HTR-8/SVneo (cell line): ENCODE results near the gene CDK6.
"Not testable (repeated sequence)": the region's sequence is repeated elsewhere in the genome, so short reads cannot be mapped to it uniquely, and the experiment has no call there.

Experiments used
- DNase-seq: peaks from one replicate; pipeline ENCODE4 v3.0.0; 2011; ENCODE audit warnings: low spot score, mixed read lengths; ENCODE audit not compliant: insufficient read length
- FAIRE-seq: peaks from 2 replicates; lab custom pipeline; 2011; peaks lifted over from hg19 to GRCh38; lab: Jason Lieb, UNC

The CDK6 gene

DNA sequence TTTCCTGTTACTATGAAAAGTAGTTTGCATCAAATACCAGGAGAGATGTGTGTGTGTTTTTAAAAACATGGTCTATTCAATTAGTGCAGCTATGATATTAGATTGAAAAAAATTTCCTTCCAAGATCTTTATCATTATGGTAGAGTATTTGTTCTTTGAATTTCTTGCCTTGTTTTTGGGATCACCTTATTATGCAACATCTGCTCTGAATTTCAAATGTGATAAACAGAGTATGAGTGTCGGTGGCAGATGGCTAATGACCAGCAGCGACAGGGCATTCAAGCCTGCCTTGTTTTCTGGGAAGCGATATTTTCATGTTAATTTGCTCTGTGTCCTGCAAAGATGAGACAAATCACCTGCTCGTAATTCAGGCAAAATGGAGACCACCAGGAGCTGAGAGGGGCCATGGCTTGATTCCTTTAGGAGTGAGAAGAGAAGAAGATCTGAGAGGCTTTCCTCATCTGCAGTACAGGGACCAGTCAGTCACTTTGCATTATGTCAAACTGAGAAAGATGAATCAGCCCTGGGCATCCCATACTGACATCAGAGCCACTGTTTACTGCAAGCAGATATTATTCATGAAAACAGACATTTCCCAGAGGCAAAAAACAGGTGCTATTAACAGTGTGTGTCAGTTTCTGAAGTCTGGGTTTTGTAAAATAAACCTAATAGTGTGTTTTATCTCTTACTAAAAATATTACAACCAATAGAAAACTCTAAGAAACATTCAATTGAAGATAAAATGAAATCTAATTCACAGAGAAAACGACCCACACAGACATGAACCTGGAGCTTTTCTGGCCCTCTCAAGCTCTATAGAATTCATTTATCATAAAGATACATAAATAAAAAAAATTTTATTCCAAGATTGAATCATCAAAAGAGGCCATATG, 67.6 kb downstream of the CDK6 start:
- DNase-seq (no peak), FAIRE-seq (no peak)

DNA sequence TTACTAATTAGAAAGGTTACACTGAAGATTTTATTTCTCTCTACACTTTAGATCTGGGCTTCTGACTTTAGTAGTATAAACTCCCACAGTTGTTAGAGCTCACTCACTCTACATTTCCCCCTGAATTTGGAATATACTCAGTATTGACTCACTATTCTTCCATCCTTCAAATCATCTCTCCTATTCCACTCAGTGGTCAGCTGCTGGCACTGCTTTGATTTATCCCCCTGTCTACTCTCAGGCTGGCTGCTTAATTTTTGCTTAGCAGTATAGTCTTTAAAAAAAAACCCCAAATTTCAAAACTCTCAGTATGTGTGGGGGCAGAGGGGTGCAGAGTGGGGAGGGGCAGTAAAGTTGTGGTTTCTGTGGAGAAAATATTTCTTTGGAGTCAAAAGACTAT, 68.9 kb downstream of the CDK6 start:
- no peak for DNase-seq
- FAIRE-seq = no peak

DNA sequence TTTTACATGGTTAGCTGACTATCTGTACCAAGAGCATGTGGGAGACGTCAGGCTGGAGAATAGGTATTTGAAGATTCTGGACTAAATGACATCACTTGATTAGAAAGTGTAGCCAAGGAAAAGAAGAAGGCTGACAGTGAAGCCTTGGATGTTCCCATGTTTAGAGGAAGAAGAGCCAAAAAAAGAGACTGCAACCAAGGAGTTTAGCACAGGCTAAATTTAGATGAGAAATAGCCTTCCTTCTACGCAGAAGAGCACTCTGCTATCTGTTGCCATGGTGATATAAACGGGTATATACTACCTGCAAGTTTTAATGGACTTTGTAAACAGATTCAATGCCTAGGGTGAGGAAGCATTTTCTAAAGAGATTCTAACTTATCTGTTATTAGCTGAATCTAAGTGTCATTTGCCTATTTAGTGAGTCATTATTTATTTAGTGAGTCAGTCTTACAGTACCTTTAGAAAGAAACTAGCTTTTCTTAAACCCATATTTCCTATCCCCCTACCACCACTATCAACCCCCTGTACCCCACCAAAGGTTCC, 69.8 kb downstream of the CDK6 start:
- DNase-seq (no peak), FAIRE-seq (no peak)

DNA sequence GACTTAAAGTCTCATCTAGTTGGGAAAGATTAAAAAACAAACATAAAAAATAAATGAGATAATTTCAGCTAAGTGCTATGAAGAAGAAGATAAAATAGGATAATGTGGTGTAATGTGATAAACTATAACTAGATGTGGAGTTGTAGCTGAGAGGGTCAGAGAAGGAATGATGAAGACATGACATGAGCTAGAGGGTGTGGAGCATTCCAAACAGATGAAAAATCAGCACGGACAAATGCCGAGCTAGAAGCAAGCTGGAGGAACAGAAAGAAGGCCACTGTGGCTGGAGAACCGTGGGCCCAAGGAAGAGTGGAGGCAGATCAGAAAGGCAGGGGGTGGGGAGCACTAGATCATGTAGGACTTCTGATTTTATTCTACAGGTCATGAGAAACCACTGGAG, 70.6 kb downstream of the CDK6 start:
- FAIRE-seq = no peak
- peak; percentile 27 for DNase-seq

DNA sequence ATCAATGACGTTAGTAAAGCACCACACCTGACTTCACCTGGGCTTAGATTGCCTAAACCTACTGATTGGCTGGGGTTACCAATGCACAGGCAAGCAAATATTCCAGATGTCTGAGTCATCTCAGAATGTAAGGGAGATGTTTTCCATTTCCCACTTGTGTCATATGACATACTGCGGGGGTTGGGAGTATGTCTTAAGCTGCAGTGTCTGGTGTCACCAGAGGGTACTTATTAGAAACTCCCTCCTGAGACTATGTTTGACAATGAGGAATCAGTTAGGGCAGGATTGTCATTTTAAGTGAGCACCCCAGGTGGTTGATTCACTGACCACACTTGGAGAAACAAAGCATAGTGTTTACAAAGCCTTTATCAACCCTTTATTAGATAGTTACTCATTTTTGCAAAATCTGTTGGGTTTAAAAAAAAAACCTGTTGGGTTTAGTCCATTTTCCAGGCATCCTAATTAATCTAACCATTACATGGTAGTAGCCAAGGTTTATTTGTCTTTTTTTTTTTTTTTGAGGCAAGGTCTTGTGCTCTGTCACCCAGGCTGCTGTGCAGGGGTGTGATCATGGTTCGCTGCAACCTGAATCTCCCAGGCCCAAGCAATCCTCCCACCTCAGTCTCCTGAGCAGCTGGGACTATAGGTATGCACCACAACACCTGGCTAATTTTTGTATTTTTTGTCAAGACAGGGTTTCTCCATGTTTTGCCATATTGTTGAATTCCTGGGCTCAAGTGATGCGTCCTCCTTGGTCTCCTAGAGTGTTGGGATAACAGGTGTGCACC, 72.5 kb downstream of the CDK6 start:
- DNase-seq (peak; percentile 53), FAIRE-seq (no peak)

DNA sequence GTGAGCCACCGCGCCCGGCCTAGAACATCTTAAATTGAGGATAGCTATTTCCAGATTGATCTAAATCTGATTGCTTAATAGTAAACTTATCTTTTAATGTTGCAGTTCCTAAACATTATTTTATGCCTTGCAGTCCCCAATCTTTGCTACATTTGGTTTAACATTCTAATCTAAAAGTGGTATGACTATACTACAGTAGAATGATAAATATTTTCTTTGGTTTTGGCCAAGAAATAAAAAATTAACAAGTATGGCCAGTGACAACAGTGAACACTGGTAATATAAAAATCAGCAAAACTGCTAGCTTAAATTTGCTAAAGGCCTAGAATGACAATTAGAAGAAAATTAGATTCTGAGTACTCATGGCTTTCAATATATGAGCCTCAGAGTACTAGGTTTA, 73.5 kb downstream of the CDK6 start:
- FAIRE-seq (no peak), DNase-seq (no peak)

DNA sequence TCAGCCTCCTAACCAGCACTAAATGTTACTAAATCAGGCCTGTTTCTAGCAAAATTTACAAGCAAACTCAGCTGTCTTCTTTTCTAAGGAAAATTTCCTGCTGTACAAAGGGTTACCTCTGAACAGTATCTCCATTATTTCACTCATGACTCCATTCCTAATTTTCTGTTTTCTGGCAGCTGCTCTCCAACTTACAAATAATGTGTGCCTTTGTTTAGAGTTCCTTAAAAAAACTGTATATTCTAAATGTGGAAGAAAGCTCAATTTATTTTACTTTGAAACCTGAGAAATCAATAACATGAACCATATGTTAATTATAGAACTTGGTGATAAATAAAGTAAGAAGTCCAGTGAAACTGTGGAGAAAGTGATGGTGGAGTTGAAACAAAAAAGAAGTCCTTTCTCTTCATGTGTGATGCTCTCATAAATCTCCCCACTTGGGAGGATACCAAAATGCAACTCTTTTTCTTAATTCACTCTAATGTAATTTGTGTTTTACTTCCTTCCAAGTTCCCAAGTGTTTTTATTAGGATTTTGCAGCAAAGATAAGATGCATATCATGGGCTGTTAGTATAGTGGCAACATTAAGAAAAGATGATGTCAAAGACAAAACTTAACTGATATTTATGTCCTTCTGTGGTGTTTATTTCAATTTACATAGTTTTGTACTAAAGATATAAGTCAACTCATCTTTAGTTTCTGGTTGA, 74.8 kb downstream of the CDK6 start:
- DNase-seq (no peak), FAIRE-seq (no peak)

DNA sequence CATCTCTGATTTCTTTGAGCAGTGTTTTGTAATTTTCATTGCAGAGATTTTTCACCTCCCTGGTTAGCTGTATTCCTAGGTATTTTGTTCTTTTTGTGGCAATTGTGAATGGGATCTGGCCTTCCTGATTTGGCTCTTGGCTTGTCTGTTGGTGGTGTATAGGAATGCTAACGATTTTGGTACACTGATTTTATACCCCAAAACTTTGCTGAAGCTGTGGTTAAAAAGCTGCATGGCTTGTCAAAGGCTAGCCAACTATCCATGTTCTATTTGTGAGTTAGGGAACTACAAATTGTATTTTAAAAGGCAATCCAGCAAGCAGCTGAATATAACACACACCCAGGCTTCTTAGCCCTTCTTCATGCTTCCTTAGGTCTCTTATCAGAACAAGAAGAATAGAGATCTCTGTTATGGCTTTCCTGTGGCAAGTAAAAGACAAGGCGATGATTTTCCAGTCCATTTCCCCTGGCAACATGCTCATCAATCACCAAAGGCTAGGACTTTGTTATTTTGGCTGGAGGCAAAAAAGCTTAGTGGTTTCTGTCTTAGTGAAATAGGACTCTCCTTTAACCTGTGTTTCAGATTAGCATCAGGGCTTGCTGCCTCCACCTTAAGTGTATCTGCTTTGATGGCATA, 77.5 kb downstream of the CDK6 start:
- FAIRE-seq = no peak

DNA sequence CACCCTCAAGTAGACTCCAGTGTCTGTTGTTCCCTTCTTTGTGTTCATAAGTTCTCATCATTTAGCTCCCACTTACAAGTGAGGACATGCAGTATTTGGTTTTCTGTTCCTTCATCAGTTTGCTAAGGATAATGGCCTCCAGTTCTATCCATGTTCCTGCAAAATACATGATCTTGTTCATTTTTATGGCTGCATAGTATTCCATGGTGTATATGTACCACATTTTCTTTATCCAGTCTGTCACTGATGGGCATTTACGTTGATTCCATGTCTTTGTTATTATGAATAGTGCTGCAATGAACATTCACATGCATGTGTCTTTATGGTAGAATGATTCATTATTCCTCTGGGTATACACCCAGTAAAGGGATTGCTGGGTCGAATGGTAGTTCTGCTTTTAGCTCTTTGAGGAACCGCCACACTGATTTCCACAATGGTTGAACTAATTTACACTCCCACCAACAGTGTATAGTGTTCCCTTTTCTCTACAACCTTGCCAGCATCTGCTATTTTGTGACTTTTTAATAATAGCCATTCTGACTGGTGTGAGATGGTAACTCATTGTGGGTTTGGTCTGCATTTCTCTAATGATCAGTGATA, 79.0 kb downstream of the CDK6 start:
- not testable (repeated sequence) for FAIRE-seq, DNase-seq

More for the DNA sequence above, 77.5 kb downstream of the CDK6 start:
- DNase-seq = no peak

DNA sequence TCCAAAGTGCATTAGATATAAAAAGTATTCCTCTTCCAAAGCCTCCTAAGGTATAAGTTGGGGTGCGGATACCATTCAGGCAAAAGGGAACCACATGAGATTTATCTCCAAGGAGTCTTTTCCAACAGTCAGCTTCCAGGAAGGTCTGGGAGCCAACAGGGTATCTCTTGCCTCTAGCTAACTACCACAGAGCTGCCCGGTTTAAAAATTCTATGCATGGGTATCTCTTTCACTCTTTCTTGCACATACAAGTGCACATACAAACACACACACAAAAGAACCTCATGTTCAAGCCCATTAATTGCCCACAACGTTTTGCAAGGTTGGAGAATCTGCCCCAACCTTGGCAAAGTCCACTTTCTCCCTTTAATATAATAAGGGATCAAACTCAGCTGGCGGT, 80.7 kb downstream of the CDK6 start:
- FAIRE-seq (no peak), DNase-seq (no peak)

DNA sequence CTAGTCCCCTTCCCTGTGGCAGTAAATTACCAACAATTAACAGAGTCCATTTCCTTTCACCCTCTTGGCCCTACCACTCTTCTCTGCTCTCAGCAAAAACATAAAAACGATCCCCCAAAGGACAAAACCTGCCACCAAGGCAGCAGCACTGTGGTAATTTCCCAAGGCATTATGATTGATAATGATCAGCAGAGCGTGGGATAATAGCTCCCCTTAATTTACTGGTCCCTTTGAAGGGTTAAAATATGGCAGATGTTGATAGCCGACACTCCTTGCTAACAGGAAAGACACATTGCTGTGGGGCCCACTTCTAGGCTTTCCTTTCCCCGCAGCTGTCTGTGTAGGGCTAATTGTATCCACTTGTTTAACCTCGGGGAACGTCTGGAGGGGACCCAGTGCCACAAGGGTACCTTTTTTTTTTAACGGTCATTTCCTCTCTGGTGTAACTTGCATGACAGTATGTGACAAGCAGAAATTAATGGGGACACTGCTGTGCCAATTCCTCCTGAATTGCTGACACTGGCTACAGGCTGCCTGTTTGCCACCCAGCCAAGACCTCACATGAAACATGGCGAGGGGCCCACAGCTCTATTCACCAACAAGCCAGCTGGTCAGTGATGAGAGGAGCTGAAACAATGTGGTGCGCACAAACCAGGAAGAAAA, 81.3 kb downstream of the CDK6 start:
- DNase-seq = no peak
- no peak for FAIRE-seq

DNA sequence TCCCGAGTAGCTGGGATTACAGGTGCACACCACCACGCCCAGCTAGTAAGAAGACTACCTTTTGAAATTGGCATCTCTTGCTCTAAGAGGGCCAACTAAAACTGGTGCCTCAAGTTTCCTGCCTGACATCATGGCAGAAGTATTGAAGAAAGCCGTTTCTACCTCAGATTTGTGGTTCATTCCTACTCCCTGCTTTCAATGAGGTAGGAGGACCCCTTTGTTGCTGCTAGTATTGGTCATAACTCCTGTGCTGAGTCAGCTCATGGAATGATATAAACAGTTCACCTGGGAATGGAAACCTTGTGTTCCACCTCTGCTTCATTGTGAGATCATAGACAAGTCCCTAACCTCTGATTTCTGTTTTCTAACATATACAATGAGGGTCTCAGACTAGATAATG, 82.8 kb downstream of the CDK6 start:
- no peak for DNase-seq
- FAIRE-seq = no peak

DNA sequence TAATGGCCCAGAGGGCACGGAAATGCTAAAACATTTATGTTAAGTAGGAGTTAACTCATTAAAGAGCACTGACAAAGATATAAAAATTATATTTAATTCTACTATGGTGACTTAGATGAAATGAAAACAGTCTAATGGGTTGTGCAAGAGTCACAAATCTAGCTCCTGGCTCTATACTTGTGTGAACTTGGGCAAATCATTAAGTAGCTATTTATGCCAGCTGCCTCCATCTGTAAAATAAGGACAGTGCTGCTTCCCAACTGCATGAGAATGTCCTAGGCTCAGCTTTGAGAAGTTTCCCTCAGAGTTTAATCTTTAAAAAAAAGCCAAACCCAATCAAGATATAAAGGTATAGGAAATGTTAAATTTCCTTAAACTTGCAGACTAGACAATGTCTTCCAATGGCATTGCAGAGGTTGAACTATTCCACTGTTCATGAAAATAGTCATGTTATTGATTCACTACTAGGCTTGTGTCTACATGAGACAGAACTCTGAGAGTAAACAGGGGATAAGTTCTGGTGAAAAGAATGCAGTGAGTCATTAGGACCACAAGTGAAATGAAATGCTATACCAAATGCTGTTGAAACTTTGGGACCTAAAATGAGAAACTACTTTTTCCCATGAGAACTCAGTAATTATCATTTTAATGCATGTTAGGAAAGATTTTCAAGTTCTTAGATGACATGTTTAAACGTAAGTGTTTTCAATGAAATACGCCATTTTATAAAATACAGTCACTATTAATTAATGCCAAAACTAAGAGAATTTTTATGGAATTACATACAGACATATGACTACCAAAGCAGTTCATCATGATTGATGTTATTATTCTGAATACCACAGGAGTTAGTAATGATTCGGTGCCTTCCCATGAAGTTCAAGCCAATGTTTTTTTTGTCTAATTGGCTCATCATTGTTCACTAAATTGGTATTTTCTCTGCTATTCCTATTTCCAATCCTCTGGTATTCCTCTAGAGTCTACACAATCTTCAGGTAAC, 84.2 kb downstream of the CDK6 start:
- FAIRE-seq = no peak

DNA sequence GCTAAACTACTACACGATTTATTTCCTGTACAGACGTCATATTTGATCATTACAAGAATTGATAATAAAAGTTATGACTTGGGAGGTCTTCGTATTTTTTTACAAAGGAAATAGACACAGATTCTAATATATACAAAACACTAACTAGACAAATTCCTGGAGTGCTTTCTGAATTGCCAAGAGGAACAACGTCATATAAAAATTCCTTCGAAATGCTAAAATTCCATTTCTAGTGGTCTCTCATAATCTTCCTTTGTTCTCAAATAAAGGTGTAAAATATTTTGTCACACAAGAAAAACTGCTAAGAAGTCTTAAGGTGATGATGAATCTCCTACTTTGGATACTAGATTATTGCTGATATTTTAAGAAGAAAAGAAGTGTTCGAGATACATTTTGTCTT, 85.4 kb downstream of the CDK6 start:
- FAIRE-seq = no peak

More for the DNA sequence above, 84.2 kb downstream of the CDK6 start:
- DNase-seq = peak; percentile 41

DNA sequence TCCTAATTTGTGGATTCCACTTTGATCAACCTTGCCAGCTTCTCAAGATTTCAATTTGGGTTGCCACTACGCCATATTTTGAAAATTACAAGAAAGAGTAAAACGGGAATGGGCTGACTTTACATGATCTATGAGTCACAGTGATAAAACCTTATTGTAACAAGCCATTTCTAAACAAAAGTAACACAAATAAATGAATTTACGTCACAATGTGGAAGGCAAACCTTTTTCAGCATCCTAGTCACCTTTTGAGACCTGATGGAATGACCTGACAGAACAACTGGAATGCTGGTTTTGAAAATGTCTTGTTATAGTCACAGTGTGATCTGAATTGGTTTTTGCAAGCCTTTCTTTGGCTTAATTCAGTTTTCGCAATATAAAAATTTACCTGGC, 85.9 kb downstream of the CDK6 start:
- no peak for FAIRE-seq

More for the DNA sequence above, 85.4 kb downstream of the CDK6 start:
- no peak for DNase-seq

DNA sequence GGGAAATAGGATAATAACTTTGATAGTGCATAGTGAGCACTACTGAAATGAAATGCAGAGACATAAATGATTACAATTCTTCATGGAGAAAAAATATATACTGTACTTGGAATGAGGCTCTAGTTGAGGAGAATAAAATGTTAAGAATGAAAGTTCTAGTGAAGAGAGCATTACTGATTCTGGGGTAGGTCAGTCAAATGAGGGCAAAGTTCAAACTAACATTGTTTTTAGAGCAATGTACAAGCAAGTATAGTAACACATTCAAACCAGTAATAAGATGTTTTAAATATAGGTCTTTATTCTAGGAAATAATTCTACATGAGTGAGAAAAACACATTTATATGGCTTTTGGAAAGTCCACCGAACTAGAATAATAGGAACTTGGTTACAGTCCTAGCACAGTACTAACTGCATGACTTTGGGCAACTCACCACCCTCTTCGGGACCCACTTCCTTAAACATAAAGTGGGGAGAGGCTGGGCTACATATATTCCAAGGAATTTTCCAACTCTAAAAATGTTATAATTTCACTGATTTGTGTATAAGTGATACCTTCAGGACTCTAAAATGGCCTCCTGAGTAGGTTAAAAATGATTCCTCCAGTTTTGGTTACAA, 86.4 kb downstream of the CDK6 start:
- FAIRE-seq = no peak

More for the DNA sequence above, 85.9 kb downstream of the CDK6 start:
- no peak for DNase-seq

DNA sequence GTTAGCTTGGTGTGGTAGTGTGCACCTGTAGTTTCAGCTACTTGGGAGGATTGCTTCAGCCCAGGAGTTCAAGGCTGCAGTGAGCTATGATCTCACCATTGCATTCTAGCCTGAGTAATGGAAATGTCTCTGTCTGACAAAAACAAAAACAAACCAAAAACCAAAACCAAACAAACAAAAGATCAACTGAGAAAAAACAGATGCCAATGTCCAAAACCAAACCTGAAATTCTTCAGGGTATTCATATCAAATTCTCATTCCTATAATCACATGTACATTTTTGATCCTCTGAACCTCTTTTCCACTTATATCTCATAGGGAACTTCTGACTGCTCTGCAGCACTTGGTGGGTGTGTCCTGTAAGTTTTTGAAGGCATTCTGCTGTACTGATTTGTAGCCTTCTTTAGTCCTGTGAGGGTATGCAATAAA, 87.0 kb downstream of the CDK6 start:
- DNase-seq (no peak), FAIRE-seq (no peak)

More for the DNA sequence above, 86.4 kb downstream of the CDK6 start:
- no peak for DNase-seq
